Neural progenitor cell (in vitro differentiated cells): ENCODE results near the gene CREBBP. TPM values are rescaled to one million over a fixed set of nuclear protein-coding genes. Genes with fewer than 3 reads are reported as not detected.

ENCODE experiments used
- DNase-seq: peaks from one replicate; pipeline ENCODE4 v3.0.0-alpha.2; 2016; ENCODE audit warnings: low spot score
- H2AFZ ChIP-seq: fragments of 200-600 bp; sonication (generic); replicated peaks from 2 replicates; pipeline ENCODE4 v1.6.1; 2016; ENCODE audit warnings: antibody characterized with exemption
- H3F3A ChIP-seq: fragments of 200-600 bp; sonication (generic); 2 replicates; pipeline ENCODE4 v1.6.1; 2016; ENCODE audit warnings: antibody characterized with exemption, low read depth
- H3K27ac ChIP-seq: fragments of 200-600 bp; sonication (generic); 2 replicates; pipeline ENCODE4 v1.5.1; 2016; ENCODE audit warnings: mild to moderate bottlenecking
- H3K27me3 ChIP-seq: fragments of 200-600 bp; sonication (generic); 2 replicates; pipeline ENCODE4 v1.6.1; 2016; ENCODE audit warnings: mild to moderate bottlenecking, moderate library complexity
- H3K36me3 ChIP-seq: fragments of 200-600 bp; sonication (generic); 2 replicates; pipeline ENCODE4 v1.5.1; 2016
- H3K4me1 ChIP-seq: fragments of 200-600 bp; sonication (generic); 2 replicates; pipeline ENCODE4 v1.6.1; 2016; ENCODE audit warnings: mixed run types
- H3K4me2 ChIP-seq: fragments of 200-600 bp; sonication (generic); 2 replicates; pipeline ENCODE4 v1.6.1; 2016
- H3K4me3 ChIP-seq: fragments of 200-600 bp; sonication (generic); 2 replicates; pipeline ENCODE4 v1.5.1; 2016
- H3K79me2 ChIP-seq: fragments of 200-600 bp; sonication (generic); 2 replicates; pipeline ENCODE4 v1.6.1; 2016; ENCODE audit warnings: low read depth
- H3K9ac ChIP-seq: fragments of 200-600 bp; sonication (generic); 2 replicates; pipeline ENCODE4 v1.6.1; 2016
- H3K9me3 ChIP-seq: fragments of 200-600 bp; sonication (generic); 2 replicates; pipeline ENCODE4 v1.5.1; 2016; ENCODE audit warnings: low read depth
- H4K20me1 ChIP-seq: fragments of 200-600 bp; sonication (generic); 2 replicates; pipeline ENCODE4 v1.6.1; 2016; ENCODE audit warnings: low read depth
- H3K27ac Mint-ChIP-seq: 3 replicates; pipeline ENCODE4 v1.8.0; 2021; ENCODE audit warnings: mixed read lengths
- H3K27me3 Mint-ChIP-seq: 2 replicates; pipeline ENCODE4 v1.8.0; 2022; ENCODE audit warnings: low read depth, mild to moderate bottlenecking, inconsistent platforms, moderate library complexity, mixed read lengths; ENCODE audit not compliant: insufficient read depth
- H3K36me3 Mint-ChIP-seq: 3 replicates; pipeline ENCODE4 v1.8.0; 2021; ENCODE audit warnings: mixed read lengths
- H3K4me1 Mint-ChIP-seq: 3 replicates; pipeline ENCODE4 v1.8.0; 2021; ENCODE audit warnings: mixed read lengths
- H3K4me3 Mint-ChIP-seq: 3 replicates; pipeline ENCODE4 v1.8.0; 2021; ENCODE audit warnings: mild to moderate bottlenecking, moderate library complexity, mixed read lengths
- H3K9me3 Mint-ChIP-seq: 3 replicates; pipeline ENCODE4 v1.8.0; 2020; ENCODE audit warnings: mixed read lengths
- EZH2 ChIP-seq: fragments of 200-600 bp; sonication (generic); IDR thresholded peaks from 2 replicates; pipeline ENCODE4 v1.6.1; 2017; ENCODE audit warnings: antibody characterized with exemption, mild to moderate bottlenecking, moderate library complexity
- EZH2phosphoT487 ChIP-seq: fragments of 200-600 bp; sonication (generic); IDR thresholded peaks from 2 replicates; pipeline ENCODE4 v1.6.1; 2017; ENCODE audit warnings: antibody characterized with exemption
- total RNA-seq: library from RNA; depleted of rRNA; stranded (reverse); fragments of >200 nt; gene quantifications from 2 replicates; pipeline ENCODE4 v1.2.3, GENCODE V29; 2015; ENCODE audit warnings: low replicate concordance
- TF ChIP-seq, protein P1 (sequence below): fragments of 200-600 bp; sonication (generic); IDR thresholded peaks from 2 replicates; pipeline ENCODE4 v1.5.1; 2017; ENCODE audit warnings: antibody characterized with exemption, mild to moderate bottlenecking

Gene CREBBP
- total RNA-seq, 1 donor from 2014 or later, result 60.6 TPM

DNA sequence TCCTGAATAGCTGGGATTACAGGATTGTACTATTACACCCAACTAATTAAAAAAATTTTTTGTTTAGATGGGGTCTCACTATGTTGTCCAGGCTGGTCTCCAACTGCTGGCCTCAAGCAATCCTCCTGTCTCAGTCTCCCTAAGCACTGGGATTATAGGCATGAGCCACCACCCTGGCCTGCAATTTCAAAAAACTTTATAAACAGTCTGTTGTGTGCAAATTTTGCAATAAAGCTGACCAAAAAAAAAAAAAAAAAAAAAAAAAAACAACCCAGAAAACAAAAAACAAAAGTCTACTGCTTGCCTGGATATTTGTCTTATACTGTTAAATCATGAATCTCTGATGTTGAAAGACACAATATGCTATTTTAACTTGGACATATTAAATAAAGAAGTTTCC is 4.4 kb downstream of the CREBBP start:
- H3K9me3 Mint-ChIP-seq, result peaks cover 8% of the 10 kb centered on the region
- H3K36me3 Mint-ChIP-seq, result peaks cover 31% of the 10 kb centered on the region
- H3F3A ChIP-seq, result peaks cover 6% of the 10 kb centered on the region
- no peaks in the 10 kb centered on the region for H3K36me3 ChIP-seq
- H3K9me3 ChIP-seq, result no peaks in the 10 kb centered on the region
- no peak overlapping the region for H3K27ac ChIP-seq
- H4K20me1 ChIP-seq, result peaks cover 86% of the 10 kb centered on the region
- H3K27ac Mint-ChIP-seq, result no peak overlapping the region
- peaks cover 1% of the 10 kb centered on the region for H3K27me3 Mint-ChIP-seq
- no peak overlapping the region for H2AFZ ChIP-seq
- no peak for DNase-seq
- no peak overlapping the region for H3K9ac ChIP-seq
- TF ChIP-seq EZH2, result no peak
- no peak for TF ChIP-seq EZH2phosphoT487
- TF ChIP-seq, protein P1, sequence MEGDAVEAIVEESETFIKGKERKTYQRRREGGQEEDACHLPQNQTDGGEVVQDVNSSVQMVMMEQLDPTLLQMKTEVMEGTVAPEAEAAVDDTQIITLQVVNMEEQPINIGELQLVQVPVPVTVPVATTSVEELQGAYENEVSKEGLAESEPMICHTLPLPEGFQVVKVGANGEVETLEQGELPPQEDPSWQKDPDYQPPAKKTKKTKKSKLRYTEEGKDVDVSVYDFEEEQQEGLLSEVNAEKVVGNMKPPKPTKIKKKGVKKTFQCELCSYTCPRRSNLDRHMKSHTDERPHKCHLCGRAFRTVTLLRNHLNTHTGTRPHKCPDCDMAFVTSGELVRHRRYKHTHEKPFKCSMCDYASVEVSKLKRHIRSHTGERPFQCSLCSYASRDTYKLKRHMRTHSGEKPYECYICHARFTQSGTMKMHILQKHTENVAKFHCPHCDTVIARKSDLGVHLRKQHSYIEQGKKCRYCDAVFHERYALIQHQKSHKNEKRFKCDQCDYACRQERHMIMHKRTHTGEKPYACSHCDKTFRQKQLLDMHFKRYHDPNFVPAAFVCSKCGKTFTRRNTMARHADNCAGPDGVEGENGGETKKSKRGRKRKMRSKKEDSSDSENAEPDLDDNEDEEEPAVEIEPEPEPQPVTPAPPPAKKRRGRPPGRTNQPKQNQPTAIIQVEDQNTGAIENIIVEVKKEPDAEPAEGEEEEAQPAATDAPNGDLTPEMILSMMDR, result no peak
- H3K4me1 Mint-ChIP-seq, result peaks cover 73% of the 10 kb centered on the region
- peaks cover 71% of the 10 kb centered on the region for H3K4me1 ChIP-seq
- H3K4me3 Mint-ChIP-seq, result no peak overlapping the region
- H3K4me2 ChIP-seq, result no peak overlapping the region
- H3K79me2 ChIP-seq, result peaks cover 87% of the 10 kb centered on the region
- H3K4me3 ChIP-seq, result no peak overlapping the region
- no peaks in the 10 kb centered on the region for H3K27me3 ChIP-seq

DNA sequence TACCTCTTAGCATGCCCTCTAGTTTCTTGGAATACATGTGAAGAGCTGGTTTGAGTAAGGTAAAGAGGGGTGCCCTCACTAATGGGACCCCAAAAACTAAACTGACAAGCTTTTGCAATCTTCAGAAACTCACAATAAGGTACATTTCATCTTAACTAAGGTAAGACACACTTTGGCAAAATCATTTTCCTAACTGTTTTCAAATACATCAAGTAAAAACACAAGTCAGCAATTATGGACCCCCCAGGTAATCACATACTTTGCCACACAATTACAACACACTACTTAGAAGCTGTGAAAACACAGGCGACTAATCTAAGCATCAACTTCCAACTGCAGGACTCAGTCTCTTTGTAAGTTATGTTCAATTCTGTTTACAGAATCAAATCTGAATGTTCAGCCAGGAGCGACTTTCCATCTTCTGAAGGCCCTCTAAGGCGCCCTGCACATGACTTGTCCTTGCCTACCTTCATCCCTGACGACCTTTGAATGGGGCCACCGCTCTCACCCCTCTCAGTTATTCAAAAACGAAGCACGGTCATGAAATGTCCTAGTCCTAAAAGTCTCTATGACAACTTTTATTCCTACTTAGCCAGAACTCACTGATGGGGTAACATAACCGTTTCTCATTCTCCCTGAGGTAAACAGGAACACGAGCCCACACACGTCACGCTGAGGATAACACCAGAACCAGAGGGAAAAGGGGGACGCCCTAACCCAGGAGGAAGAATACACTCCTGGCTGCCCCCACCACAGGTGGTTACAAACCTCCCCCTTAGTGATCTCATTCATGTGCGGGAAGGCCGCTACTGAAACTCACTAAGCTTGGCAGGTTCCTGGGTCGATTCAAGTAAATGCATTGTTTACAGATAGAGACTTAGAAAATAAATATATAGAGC is 5.5 kb downstream of the CREBBP start:
- H3K27me3 ChIP-seq, result no peaks in the 10 kb centered on the region
- Mint-ChIP-seq H3K36me3 (peaks cover 31% of the 10 kb centered on the region), H3K9me3 (peaks cover 8% of the 10 kb centered on the region), H3K4me1 (peaks cover 80% of the 10 kb centered on the region), H3K27me3 (peaks cover 3% of the 10 kb centered on the region), H3K27ac (no peak overlapping the region), H3K4me3 (no peak overlapping the region)
- DNase-seq, result no peak
- peaks cover 6% of the 10 kb centered on the region for H3F3A ChIP-seq
- H2AFZ ChIP-seq, result no peak overlapping the region
- no peaks in the 10 kb centered on the region for H3K36me3 ChIP-seq
- TF ChIP-seq EZH2phosphoT487 (no peak), EZH2 (no peak)
- TF ChIP-seq, protein P1, result no peak
- H3K4me3 ChIP-seq, result no peak overlapping the region
- peak overlapping the region; percentile 35 for H3K4me2 ChIP-seq
- H3K79me2 ChIP-seq, result peaks cover 98% of the 10 kb centered on the region
- H3K4me1 ChIP-seq, result peaks cover 69% of the 10 kb centered on the region
- no peak overlapping the region for H3K9ac ChIP-seq
- H3K27ac ChIP-seq, result no peak overlapping the region
- peaks cover 97% of the 10 kb centered on the region for H4K20me1 ChIP-seq
- H3K9me3 ChIP-seq, result no peaks in the 10 kb centered on the region

DNA sequence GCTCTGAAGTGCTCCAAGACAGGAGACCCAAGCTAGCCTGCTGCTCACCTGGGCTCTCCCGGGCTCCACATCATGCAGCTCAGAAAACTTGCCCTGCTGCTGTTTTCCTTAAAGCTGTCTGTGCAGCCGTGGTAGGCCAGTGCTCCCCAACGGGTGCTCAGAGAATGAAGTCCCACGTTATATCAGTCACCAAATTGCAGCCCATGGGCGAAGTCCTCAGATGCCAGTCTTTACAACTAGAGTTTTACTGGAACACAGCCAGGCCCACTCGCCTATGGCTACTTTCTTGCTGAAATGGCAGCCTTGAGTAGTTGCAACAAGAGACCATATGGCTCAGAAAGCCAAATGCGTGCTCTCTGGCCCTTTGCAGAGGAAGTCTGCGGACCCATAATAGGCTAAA is 6.3 kb downstream of the CREBBP start:
- no peak overlapping the region for H3K4me2 ChIP-seq
- H3K27ac ChIP-seq, result no peak overlapping the region
- H3K4me3 Mint-ChIP-seq, result peak overlapping the region; percentile 9
- peaks cover 3% of the 10 kb centered on the region for H3K27me3 Mint-ChIP-seq
- no peaks in the 10 kb centered on the region for H3K27me3 ChIP-seq
- H3K36me3 Mint-ChIP-seq, result peaks cover 33% of the 10 kb centered on the region
- peaks cover 100% of the 10 kb centered on the region for H4K20me1 ChIP-seq
- H3K79me2 ChIP-seq, result peaks cover 100% of the 10 kb centered on the region
- no peak overlapping the region for H3K9ac ChIP-seq
- peaks cover 8% of the 10 kb centered on the region for H3K9me3 Mint-ChIP-seq
- peaks cover 6% of the 10 kb centered on the region for H3F3A ChIP-seq
- H3K4me1 ChIP-seq, result peaks cover 69% of the 10 kb centered on the region
- H3K9me3 ChIP-seq, result no peaks in the 10 kb centered on the region
- peaks cover 79% of the 10 kb centered on the region for H3K4me1 Mint-ChIP-seq
- no peak for DNase-seq
- no peaks in the 10 kb centered on the region for H3K36me3 ChIP-seq
- TF ChIP-seq EZH2phosphoT487 (no peak), EZH2 (no peak)
- TF ChIP-seq, protein P1, result no peak
- H3K4me3 ChIP-seq, result no peak overlapping the region
- no peak overlapping the region for H3K27ac Mint-ChIP-seq
- no peak overlapping the region for H2AFZ ChIP-seq
